Ovary (tissue), 9 donors: ENCODE data around the gene CCDC32. TPM values are rescaled to one million over a fixed set of nuclear protein-coding genes. Genes with fewer than 3 reads are reported as not detected.

ENCODE experiments used
- DNase-seq, 5 donors: peaks; one replicate each; pipeline ENCODE4 v3.0.0-alpha.2; 2019 to 2020
- H3K27ac ChIP-seq, 2 donors: fragments of 200-600 bp; one replicate each; pipeline versions ENCODE4 v1.5.1 to v1.8.0; 2019 to 2022
- H3K27me3 ChIP-seq: fragments of 200-600 bp; one replicate; pipeline ENCODE4 v1.8.0; 2022
- H3K36me3 ChIP-seq: fragments of 200-600 bp; sonication (generic); one replicate; pipeline ENCODE4 v1.5.1; 2019
- H3K4me1 ChIP-seq: one replicate; pipeline ENCODE4 v1.8.1; 2013; ENCODE audit warnings: mild to moderate bottlenecking, moderate library complexity; ENCODE audit not compliant: insufficient read depth
- H3K4me3 ChIP-seq: fragments of 200-600 bp; sonication (generic); one replicate; pipeline ENCODE4 v1.5.1; 2017
- H3K9me3 ChIP-seq, 2 donors: fragments of 200-600 bp in 1 of 2; sonication (generic) in 1 of 2; one replicate each; pipeline versions ENCODE4 v1.5.1 to v1.8.1; 2013 to 2019; ENCODE audit warnings: mild to moderate bottlenecking in 1 of 2, moderate library complexity in 1 of 2
- CTCF ChIP-seq, 3 donors: fragments of 450-650 bp in 2 of 3; fragments of 200-600 bp in 1 of 3; IDR thresholded peaks; one replicate each; pipeline versions ENCODE4 v1.5.1 to v1.8.0; 2016 to 2022; ENCODE audit warnings: antibody characterized with exemption in 3 of 3, mild to moderate bottlenecking in 1 of 3
- EP300 ChIP-seq: sonication (generic); formaldehyde crosslinking; IDR thresholded peaks from one replicate; pipeline ENCODE4 v1.6.1; 2017; ENCODE audit warnings: antibody characterized with exemption
- POLR2A ChIP-seq: fragments of 450-650 bp; IDR thresholded peaks from one replicate; pipeline ENCODE4 v1.6.1; 2017; ENCODE audit warnings: antibody characterized with exemption, mild to moderate bottlenecking, moderate library complexity
- WGBS, 3 donors: extraction: QIAGEN DNeasy Blood & Tissue Kit in 1 of 3; methylation state at CpG; one replicate each; pipeline versions ENCODE4 v1.1.5 to v1.1.7; 2013 to 2017; 5-methylcytosine and 5-hydroxymethylcytosine counted together
- intact Hi-C, 4 donors: fragments of 100-400 bp; cut with DNase I; formaldehyde crosslinking; loops; one replicate each; pipeline versions ENCODE4 v1.11.0 to v1.15.1; 2022 to 2023
- polyA plus RNA-seq, 2 donors: library from polyadenylated mRNA; stranded (reverse); fragments of 200-250 nt in 1 of 2; fragments of 350-450 nt in 1 of 2; fragmentation: Illumina TruSeq in 1 of 2; extraction: RNeasy Lipid Tissue Mini Kit (QIAGEN cat#74804) in 1 of 2; gene quantifications; one replicate each; pipeline ENCODE4 v1.2.3, GENCODE V29; 2013 to 2014
- total RNA-seq, 7 donors: library from RNA; depleted of rRNA in 2 of 7; stranded (reverse); fragments of >200 nt in 2 of 7; fragmentation: NEBNext Ultra II Directional in 3 of 7; extraction: Animal tissue kit (Norgen Biotek cat#: 25700) in 3 of 7; gene quantifications; one replicate each; pipeline versions ENCODE4 v1.1.0 to v1.2.4, GENCODE V29; 2016 to 2023
- donor health status: DM: no; HTN: no; CAD: no; lungs with moderate emphysema.
- donor health status: DM: no; HTN: no; CAD: no.
- donor health status: Bipolar disorder and iron deficiency.
- donor health status: DM: yes; HTN: yes; CAD: no.
- donor health status: DM: no; HTN: no; CAD: no.
- donor health status: DM: yes; HTN: yes; CAD: no.

The CCDC32 gene
- total and polyA plus RNA-seq, 9 donors, result 21.0 to 57.6 (median 31.0) TPM

- WGBS, 3 donors, result 83 to 85% (median 84%) methylated on average over 4 of the region's 4 CpGs
These were observed 33.8 kb upstream of the CCDC32 start for GRCh38 chr15:40598672-40599071.

GRCh38 chr15:40598126-40598525 lies 33.3 kb upstream of the CCDC32 start:
- intact Hi-C loops, result loop anchor here in 1 of 4 donors (10.0 kb wide), 1 partner anchor 297 kb away; the partner anchor contains the start of gene VPS18
- H3K4me3 ChIP-seq, result no peak overlapping the region
- no peaks in the 10 kb centered on the region for H3K27me3 ChIP-seq
- no peak overlapping the region for H3K27ac ChIP-seq
- no peaks in the 10 kb centered on the region for H3K4me1 ChIP-seq
- H3K36me3 ChIP-seq, result no peaks in the 10 kb centered on the region
- 59 to 81% (median 78%) methylated on average over 3 of the region's 3 CpGs for WGBS, 3 donors
- no peak for DNase-seq
- no peaks in the 10 kb centered on the region for H3K9me3 ChIP-seq
- no peak for TF ChIP-seq EP300
- TF ChIP-seq POLR2A, result no peak
- TF ChIP-seq CTCF (IDR thresholded peaks at IDR 0.05), result no peak

More at GRCh38 chr15:40598672-40599071, 33.8 kb upstream of the CCDC32 start:
- Histone ChIP-seq H3K27ac (no peak overlapping the region), H3K4me3 (no peak overlapping the region), H3K4me1 (no peaks in the 10 kb centered on the region), H3K27me3 (no peaks in the 10 kb centered on the region), H3K36me3 (no peaks in the 10 kb centered on the region), H3K9me3 (no peaks in the 10 kb centered on the region)
- TF ChIP-seq CTCF (IDR thresholded peaks at IDR 0.05) (no peak), POLR2A (no peak), EP300 (no peak)
- DNase-seq, result no peak
- intact Hi-C loops, result loop anchor here in 1 of 4 donors (10.0 kb wide), 1 partner anchor 296 kb away; the partner anchor contains the start of gene VPS18

GRCh38 chr15:40597024-40597423 lies 32.2 kb upstream of the CCDC32 start:
- Histone ChIP-seq H3K9me3 (no peaks in the 10 kb centered on the region), H3K27ac (no peak overlapping the region), H3K4me3 (no peak overlapping the region), H3K27me3 (no peaks in the 10 kb centered on the region), H3K4me1 (no peaks in the 10 kb centered on the region), H3K36me3 (no peaks in the 10 kb centered on the region)
- DNase-seq, result no peak
- TF ChIP-seq CTCF (IDR thresholded peaks at IDR 0.05) (no peak), EP300 (no peak), POLR2A (no peak)
- intact Hi-C loops, result loop anchor here in 1 of 4 donors (10.0 kb wide), 1 partner anchor 298 kb away; the partner anchor contains the start of gene VPS18
- WGBS, 3 donors, result 95 to 100% (median 98%) methylated on average over 2 of the region's 2 CpGs

GRCh38 chr15:40595773-40596172 lies 30.9 kb upstream of the CCDC32 start:
- DNase-seq, result no peak
- TF ChIP-seq CTCF (IDR thresholded peaks at IDR 0.05), result no peak
- no peak for TF ChIP-seq EP300
- no peak for TF ChIP-seq POLR2A
- Histone ChIP-seq H3K4me3 (no peak overlapping the region), H3K9me3 (no peaks in the 10 kb centered on the region), H3K27me3 (no peaks in the 10 kb centered on the region), H3K36me3 (no peaks in the 10 kb centered on the region), H3K27ac (no peak overlapping the region), H3K4me1 (no peaks in the 10 kb centered on the region)
- 59 to 64% (median 59%) methylated on average over 5 of the region's 5 CpGs for WGBS, 3 donors
- intact Hi-C loops, result loop anchor here in 1 of 4 donors (10.0 kb wide), 1 partner anchor 299 kb away; the partner anchor contains the start of gene VPS18
